Dedifferentiated amniotic fluid mesenchymal stem cell (primary cell): ENCODE results near the gene CAMTA1.
"Not testable (repeated sequence)": the region's sequence is repeated elsewhere in the genome, so short reads cannot be mapped to it uniquely, and the experiment has no call there.

Experiments used
- DNase-seq: peaks from one replicate; pipeline ENCODE4 v3.0.0-alpha.2; 2016; ENCODE audit errors: extremely low spot score

CAMTA1 gene

GRCh38 chr1:7407980-7408770 lies 622.9 kb downstream of the CAMTA1 start:
- DNase-seq = no peak

DNA sequence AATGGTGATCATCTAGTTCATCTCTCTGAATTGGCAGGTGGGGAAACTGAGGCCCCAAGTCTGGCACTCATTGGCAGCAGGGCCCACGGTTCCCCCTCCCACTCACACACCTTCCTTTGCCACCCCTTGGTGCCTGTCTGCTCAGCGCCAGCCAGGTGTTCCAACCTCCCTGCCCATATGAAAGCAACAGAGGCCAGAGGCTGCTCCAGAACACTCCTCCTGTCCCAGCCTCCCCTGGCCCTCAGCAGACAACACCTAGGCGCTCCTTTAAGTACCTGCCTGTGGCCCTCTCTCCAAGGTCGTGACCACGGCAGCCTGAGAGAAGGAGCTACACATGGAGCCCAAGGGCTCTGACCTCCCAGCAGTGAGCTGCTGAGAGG lies 623.5 kb downstream of the CAMTA1 start:
- DNase-seq = no peak

DNA sequence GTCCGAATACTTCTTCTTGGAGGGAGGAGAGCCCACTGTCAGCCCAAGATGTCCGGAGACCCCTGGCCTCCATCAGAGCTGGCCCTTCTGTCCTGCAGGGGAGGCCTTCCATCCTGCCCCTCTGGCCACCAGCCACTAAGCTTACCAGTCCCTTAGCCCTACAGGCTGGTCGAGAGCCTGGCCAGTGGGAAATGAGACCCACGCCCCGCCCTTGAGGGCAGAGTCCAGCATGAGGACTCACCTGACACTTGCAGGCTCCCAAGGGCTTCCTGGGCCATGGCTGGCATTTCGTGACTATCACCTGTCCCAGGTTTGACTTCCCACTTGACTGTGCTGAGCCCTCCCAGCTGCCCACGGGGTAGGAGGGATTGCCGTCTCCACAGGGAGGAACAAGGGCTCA lies 624.0 kb downstream of the CAMTA1 start:
- no peak for DNase-seq

DNA sequence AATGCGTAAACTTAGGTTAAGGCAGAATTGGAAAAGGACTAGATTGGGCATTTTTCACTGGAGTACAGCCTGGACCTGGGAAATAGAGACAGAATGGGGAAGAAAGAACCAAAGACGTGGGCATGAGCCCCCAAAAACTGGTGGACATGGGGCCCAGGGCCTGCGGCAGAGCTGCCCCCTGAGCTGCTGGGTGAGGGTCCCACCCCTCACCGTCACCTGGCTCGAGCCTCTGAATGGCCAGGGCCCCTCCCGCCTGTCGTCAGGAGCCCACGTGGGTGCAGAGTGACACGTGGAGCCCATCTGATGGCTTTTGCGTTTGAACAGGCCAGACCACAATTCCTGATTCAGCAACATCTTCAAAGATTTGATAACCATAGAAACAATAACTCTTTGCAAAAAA lies 624.9 kb downstream of the CAMTA1 start:
- DNase-seq = no peak

- DNase-seq = not testable (repeated sequence)
These were observed 632.4 kb downstream of the CAMTA1 start for GRCh38 chr1:7417618-7418017.

GRCh38 chr1:7418442-7419080 lies 633.3 kb downstream of the CAMTA1 start:
- no peak for DNase-seq

DNA sequence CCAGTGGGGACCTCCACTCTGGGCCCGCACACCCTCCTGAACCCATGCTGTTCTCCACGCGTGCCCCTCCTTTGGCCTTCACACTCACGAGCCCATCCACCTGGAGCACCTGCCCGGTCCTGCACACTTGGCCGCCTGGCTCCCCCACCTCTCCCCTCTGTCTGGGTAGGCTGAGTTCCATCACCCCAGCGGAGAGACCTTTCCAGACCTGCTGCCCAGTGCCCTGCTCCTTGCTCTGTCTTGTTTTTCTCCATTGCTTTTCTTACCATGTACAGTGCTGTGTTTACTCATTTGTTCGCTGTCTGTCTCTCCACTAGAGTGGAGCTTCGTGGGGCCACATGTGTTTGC lies 634.8 kb downstream of the CAMTA1 start:
- no peak for DNase-seq

DNA sequence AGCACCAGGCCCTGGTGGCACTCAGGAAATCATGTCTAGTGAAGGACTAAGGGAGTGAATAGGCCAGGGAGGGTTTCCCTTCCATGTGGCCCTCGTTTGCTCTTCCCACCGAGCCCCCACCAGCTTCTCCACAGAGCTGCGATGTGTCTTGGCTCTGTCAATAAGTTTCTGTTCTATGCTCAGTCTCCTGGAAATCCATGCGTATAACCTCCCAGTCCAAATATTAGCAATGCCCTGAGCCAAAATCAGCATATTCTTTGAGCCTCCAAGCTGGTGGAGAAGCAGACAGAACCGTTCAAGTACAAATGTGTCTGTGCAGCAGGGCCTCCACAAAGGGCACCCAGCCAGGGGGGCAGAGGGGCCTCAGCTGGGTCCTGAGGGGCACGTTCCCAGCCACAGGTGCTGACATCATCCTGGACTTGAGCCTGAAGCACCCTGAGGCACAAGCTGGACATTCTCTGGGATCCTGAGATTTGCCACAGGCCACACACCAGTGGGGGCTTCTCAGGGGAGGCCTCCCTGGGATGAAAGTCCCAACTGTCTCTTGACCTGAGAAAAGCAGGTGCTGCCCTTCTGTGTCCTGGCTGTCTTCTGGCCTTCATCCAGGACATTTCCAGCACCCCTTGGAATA lies 635.3 kb downstream of the CAMTA1 start:
- no peak for DNase-seq

DNA sequence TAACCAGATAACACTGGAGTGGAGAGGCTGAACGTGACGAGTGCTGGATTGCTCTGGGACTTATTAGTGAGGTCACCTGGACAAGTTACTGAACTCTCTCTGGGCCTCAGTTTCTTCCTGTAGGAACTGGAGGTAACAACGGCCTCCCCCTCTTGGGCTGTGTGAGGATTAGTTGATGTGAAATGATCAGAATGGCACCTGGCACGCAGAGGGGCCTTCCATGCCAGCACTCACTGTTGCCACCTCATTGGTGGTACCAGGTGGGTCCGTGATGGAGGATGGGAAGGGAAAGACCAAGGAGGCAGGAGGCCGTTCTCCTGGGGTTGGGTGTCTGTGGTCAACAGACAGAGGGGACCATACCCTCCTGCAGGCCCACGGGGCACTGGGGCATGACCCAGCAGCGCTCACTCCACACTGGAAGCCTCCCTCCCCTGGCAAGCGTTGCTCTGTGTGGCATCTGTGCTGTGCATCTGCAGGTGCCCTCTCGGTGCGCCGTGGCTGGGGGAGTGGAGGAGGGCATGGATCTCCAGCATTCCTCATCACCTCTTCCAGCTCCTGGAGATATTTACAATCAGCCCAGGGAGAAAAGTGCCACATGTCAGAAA lies 636.3 kb downstream of the CAMTA1 start:
- DNase-seq = no peak

DNA sequence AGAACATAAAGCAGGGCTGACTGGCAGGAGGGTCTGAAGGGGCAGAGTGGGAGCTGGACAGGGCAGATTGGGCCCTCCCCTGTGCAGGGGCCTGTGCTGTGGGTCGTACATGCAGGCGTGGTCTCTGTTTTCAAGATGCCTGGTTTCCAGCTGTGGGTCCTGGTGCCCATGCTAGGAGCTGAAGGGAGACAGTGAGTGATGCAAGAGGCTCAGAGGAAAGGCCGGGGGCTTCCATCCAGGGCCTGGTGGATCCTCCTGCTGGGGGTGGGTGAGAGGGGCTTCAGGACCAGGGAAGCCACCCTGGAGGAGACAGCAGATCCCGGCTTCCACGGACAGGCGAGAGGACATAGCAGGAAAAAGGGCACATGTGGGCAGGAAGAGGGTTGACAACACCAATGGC lies 636.8 kb downstream of the CAMTA1 start:
- DNase-seq = no peak

DNA sequence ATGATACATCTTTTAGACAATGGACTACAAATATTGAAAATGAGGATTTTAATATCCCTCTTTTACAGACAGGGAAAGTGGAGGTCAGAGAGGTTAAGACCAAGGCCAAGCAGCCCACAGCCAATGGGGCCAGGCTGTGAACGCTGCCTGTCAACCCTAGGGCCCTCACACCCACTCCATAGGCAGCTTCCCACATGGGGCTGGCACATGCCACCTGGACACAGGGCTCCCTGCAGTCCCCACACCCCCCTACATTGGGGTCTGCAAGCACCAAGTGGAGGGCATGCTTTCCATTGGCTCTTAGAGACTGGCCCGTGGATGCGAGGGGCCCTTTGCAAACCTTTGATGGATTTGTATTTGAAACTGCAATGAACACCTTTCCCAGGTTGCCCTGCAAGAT lies 637.3 kb downstream of the CAMTA1 start:
- DNase-seq = no peak

DNA sequence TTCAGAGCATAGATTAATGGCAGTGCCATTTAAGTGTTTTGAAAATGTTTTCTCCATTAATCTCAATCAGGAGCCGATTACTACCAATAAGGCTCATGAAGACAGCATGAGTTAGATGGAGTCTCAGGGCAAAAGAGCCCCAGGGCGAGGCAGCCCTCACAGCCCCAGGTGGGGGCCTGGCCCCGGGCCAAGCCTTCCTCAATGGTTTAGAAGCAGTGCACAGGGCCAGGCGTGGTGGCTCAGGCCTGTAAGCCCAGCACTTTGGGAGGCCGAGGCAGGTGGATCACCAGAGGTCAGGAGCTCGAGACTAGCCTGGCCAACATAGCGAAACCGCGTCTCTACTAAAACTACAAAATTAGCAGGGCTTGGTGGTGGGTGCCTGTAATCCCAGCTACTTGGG lies 637.7 kb downstream of the CAMTA1 start:
- no peak for DNase-seq

GRCh38 chr1:7424352-7424890 lies 639.2 kb downstream of the CAMTA1 start:
- no peak for DNase-seq

- DNase-seq = no peak
These were observed 640.0 kb downstream of the CAMTA1 start for GRCh38 chr1:7425229-7425628.

GRCh38 chr1:7425771-7426170 lies 640.5 kb downstream of the CAMTA1 start:
- DNase-seq = no peak

GRCh38 chr1:7426780-7427604 lies 641.7 kb downstream of the CAMTA1 start:
- no peak for DNase-seq

GRCh38 chr1:7427605-7428300 lies 642.5 kb downstream of the CAMTA1 start:
- DNase-seq = no peak

- no peak for DNase-seq
These were observed 644.0 kb downstream of the CAMTA1 start for GRCh38 chr1:7429290-7429689.

GRCh38 chr1:7430047-7430608 lies 644.9 kb downstream of the CAMTA1 start:
- DNase-seq = no peak

- DNase-seq = peak; percentile 49
These were observed 645.4 kb downstream of the CAMTA1 start for GRCh38 chr1:7430691-7431090.
